ENCODE results near the gene PPP1R7.
A peak's percentile ranks its signal among the peaks of the same experiment; 100 is the strongest.

Gene PPP1R7

DNA sequence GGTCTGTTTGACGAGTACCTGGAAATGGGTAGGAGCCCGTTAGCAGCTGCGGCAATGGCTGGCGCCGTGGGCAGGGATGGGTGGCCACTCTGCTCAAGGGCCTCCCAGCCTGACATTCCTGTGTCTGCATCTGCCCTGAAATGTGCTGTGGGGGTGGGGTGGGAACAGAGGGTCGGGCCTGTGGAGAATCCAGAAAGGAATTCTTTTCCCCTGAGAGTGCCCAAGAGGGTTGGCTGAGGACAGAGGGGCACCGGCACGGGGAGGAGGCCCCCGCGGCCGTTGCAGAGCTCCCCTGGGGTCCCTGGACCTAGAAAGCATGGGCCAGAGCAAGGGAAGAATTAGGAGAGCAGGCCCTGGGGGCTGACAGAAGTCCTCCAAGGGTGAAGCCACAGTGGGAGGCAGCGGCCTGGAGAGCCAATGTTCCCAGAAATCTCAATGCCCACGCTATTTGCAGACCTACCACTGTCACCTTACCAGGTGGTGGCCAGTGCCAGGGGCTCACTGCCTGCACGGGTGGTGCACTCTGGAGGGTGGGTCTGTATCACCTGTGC, 66.0 kb downstream of the PPP1R7 start:
- DNase-seq, result no peak

GRCh38 chr2:241217320-241218031, 67.2 kb downstream of the PPP1R7 start:
- DNase-seq, result peak; percentile 39

DNA sequence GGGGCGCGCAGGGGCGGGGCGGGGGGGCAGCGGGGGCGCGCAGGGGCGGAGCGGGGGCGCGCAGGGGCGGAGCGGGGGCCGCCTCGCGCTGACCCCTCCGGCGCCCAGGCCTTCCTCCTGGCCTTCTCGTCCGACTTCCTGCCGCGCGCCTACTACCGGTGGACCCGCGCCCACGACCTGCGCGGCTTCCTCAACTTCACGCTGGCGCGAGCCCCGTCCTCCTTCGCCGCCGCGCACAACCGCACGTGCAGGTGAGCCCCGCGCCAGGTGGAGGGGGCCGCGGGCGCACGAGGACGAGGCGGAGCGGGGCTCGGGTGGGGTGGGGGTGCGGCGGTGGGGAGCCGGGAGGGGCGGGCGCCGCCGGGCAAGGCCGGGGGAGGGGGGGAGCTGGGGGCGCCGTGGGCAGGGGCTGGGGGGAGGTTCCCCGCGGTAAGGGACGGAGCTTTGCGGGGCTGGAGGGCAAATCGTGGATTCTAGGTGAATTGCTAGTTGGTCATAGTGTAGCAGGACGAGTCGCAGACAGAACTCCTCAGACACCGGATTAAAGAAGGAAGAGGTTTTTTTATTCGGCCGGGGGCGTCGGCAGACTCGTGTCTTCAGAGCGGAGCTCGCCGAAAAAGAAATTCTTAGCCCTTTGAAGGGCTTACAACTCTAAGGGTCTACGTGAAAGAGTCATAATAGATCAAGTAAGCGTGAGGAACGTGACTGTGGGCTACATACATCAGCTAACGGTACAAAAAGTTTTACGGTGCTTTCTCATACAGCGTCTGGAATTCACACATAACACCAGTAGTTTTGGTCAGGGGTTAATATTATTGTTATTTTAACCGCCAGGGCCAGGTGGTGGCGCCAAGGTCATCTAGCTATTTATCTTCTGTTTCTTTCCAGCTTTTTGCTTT, 68.1 kb downstream of the PPP1R7 start:
- peak; percentile 53 for DNase-seq

- DNase-seq, result no peak
Measured at GRCh38 chr2:241219030-241219382, 68.7 kb downstream of the PPP1R7 start.

DNA sequence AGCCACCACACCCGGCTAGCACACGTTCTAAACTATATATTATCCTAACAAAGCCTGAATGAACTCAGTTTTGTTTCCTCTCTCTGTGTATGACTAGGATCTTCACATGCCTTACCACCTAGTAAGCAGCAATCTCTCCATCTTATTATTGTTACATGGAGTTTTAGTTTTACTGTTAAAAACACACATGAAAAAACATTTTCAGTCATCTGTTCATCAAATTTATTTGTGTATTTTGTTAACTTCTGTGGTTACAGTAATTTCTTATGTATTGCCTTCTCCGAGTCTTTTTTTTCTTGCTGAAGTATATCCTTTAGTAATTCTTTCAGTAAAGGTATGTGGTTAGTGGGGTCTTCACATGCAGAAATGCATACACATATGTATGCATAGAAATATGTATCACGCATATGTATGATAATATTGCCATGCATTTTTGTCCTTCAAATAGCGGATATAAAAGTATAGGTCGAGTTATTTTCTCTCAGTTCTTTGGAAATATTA, 69.6 kb downstream of the PPP1R7 start:
- DNase-seq, result no peak

- no peak for DNase-seq
Measured at GRCh38 chr2:241223211-241224017, 73.1 kb downstream of the PPP1R7 start.

- peak; percentile 2 for DNase-seq
Measured at GRCh38 chr2:241224018-241224850, 74.0 kb downstream of the PPP1R7 start.

GRCh38 chr2:241224851-241225438, 74.7 kb downstream of the PPP1R7 start:
- no peak for DNase-seq

DNA sequence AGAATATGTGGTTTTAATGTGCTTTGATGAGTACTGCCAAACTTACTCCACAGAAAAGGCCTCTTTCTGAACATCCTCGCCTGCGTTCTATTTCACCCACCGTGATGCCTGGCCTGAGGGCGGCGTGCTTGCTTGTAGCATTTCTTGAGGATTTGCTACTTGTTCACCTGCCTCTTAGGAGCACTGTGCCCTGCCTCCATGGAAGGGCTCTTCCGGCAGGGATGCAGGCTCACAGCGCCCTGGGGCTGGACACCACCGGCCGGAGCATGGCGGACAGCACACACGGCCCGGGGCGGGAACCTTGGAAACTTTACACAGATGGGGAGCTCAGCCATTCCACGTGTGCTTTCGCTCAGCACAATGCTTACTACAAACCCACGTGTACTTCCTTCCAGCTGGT, 75.3 kb downstream of the PPP1R7 start:
- no peak for DNase-seq

- no peak for DNase-seq
Measured at GRCh38 chr2:241225983-241226382, 75.7 kb downstream of the PPP1R7 start.

- no peak for DNase-seq
Measured at GRCh38 chr2:241226723-241227572, 76.7 kb downstream of the PPP1R7 start.

DNA sequence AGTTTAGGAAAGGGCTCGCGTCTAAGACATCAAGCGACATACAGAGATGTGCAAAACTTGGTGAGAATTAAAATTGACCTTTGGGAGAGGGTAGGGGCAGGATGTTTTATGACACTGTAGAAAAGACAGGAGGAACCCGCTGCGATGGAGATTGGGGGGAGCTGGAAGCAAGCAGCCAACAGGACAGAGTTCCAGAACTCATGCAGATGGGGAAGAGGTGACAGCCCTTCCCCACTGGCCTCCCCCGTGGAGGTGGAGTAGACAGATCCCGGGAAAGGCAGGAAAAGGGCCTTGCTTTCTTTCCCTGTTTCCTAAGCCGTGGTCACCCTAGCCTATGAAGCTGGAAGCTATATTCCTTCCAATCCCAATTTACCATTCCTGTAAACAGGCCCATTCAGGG, 77.3 kb downstream of the PPP1R7 start:
- DNase-seq, result no peak

DNA sequence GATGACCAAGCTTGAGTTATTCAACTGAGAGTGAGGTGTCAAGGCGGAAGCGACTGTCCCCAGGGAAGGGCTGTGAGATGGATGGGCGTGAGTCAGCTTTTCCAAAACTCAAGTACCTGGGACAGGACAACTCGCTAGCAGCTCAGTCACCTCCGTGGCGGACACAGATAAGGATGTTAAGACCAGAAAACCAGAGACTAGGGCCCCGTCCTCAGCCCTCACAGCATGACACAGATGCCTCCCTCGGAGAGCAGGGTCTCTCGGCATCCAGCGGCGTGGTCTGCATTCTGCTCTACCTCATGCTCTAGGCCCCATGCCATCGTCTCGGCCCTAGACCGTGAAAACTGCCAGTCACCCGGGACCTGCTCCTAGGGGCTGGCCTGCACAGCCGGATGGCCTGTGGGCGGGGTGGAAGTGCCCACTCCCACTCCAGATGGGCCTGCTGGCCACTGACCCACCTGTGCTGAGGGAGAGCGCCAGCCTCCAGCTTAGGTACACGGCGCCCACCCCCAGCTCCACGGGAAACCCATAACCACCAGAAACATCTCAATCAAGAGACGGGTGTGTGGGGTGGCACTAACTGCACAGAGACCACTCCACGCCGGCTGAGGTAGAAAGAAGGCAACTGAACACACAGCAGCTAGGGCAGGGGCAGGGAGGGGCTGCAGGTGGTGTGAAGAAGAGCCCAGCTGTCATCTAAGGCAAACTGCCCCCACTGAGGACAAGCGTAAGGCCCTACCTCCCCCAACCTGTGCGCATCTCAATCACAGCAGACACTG, 78.0 kb downstream of the PPP1R7 start:
- DNase-seq, result no peak

- DNase-seq, result no peak
Measured at GRCh38 chr2:241228860-241229516, 78.7 kb downstream of the PPP1R7 start.

DNA sequence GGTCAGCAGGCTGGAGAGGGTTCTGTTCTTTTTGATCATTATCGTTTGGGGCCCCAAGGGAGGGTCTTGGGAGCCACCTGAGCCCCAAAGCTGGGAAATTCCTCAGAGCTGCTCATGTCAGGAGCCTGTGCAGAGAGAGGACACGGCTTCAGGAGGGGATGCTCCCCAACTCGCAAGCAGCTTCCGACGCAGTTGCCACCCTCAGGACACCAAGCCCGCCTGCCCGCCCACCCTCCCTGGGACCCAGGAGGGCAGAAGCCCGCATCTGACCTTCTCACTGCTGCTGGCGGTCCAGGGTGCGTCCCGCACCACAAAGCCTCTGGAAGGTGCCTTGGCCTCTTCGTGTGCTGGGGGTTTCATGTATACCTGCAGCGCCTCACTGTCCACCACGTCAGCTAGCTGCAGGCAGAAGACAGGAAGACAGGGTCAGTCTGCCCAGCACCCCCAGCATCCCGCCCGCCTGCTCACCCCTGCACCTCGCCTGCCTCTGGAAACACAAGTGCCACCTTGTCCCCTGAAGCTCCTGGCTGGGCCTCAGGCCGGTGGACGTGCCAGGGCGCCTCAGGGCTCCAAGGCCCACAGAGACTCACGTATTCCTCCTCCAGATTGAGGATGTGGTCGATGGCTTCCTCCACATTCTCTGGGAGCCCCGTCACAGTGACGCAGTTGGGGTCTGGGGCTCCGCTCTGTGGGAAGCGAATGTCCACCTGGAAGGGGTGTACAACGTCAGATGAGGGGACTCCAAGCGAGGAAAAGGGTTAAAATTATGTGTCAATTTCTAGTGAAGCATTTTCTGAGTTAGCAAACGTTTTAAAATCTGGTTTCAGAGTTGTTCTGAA, 79.5 kb downstream of the PPP1R7 start:
- DNase-seq, result no peak

- DNase-seq, result no peak
Measured at GRCh38 chr2:241230435-241230834, 80.2 kb downstream of the PPP1R7 start.

DNA sequence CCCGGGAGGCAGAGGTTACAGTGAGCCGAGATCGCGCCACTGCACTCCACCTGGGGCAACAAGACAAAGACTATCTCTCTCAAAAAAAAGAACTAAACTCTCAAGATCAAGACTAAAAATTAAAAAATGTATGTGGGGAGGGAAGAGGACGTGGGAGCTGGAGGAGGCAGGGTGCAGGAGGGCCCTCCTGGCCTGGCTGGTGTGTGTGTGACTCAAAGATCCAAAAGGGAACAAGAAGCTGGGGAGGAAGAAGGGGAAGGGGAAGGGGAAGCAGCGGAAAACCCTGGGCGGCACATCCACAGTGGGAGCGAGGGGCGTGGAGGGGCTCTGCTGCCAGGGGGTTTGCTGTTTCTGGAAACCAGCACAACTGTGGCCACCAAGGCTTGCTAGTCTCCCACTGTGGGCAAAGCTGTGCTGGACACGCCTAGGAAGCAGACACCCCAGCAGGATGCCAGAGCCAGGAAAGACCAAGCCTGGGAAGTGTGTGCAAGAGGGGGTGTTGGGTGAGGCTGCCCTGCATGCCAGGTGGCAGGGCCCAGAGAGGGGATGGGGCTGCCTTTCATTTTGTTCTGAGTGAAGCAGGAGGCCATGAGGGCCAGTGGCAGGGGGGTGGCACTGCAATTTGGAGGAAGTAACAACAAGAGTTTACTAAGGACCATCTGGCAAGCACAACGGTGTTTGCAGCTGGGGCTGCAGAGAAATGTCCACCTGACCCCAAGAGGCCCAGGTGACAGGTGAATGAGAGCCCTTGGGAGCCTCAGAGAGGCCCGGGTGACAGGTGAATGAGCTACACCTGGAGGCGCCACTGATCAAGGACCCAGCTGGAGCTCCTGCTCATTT, 82.7 kb downstream of the PPP1R7 start:
- no peak for DNase-seq
